K562 (cell line): ENCODE results near the gene FUNDC1. TPM values are rescaled to one million over a fixed set of nuclear protein-coding genes. Genes with fewer than 3 reads are reported as not detected.

ENCODE experiments used
- ATF3 ChIP-seq, 2 experiments: fragments of 450-650 bp in 1 of 2; sonication (generic) in 1 of 2; formaldehyde crosslinking in 1 of 2; IDR thresholded peaks in 1 of 2; conservative IDR thresholded peaks in 1 of 2; 2 replicates each; pipeline versions ENCODE4 v1.6.1 to v1.8.1; 2016 to 2023; ENCODE audit warnings: mild to moderate bottlenecking in 2 of 2, moderate library complexity in 2 of 2, inconsistent platforms in 1 of 2, missing genetic modification reagents in 1 of 2
- E2F4 ChIP-seq: sonication (generic); formaldehyde crosslinking; IDR thresholded peaks from 2 replicates; pipeline ENCODE4 v1.8.0; 2022; ENCODE audit warnings: mild to moderate bottlenecking, low read depth, missing genetic modification reagents
- GTF2B ChIP-seq: IDR thresholded peaks from 2 replicates; pipeline ENCODE4 v1.6.1; 2011; ENCODE audit not compliant: insufficient read length; ENCODE audit errors: extremely low read depth
- HIVEP1 ChIP-seq: fragments of 250-450 bp; sonication (Bioruptor Pico); IDR thresholded peaks from 2 replicates; pipeline ENCODE4 v1.4.0; 2020; ENCODE audit warnings: mild to moderate bottlenecking
- ILF3 ChIP-seq: fragments of 450-650 bp; IDR thresholded peaks from 2 replicates; pipeline ENCODE4 v1.6.1; 2018; ENCODE audit warnings: antibody characterized with exemption, mild to moderate bottlenecking, moderate library complexity, borderline replicate concordance
- MCM7 ChIP-seq, 2 experiments: fragments of 450-650 bp; IDR thresholded peaks; 2 replicates each; pipeline ENCODE4 v1.6.1; 2016 to 2018
- MGA ChIP-seq: fragments of 450-650 bp; IDR thresholded peaks from 2 replicates; pipeline ENCODE4 v1.6.1; 2016; ENCODE audit warnings: mild to moderate bottlenecking, moderate library complexity
- SMAD4 ChIP-seq: fragments of 250-450 bp; sonication (Bioruptor Pico); conservative IDR thresholded peaks from 2 replicates; pipeline ENCODE4 v1.8.0; 2021; ENCODE audit warnings: inconsistent platforms, mild to moderate bottlenecking, moderate library complexity
- TEAD2 ChIP-seq: fragments of 450-650 bp; IDR thresholded peaks from 2 replicates; pipeline ENCODE4 v1.6.1; 2016; ENCODE audit warnings: missing genetic modification characterization, control low read depth, missing compliant biosample characterization
- ZFP30 ChIP-seq: fragments of 250-450 bp; sonication (Bioruptor Pico); IDR thresholded peaks from 2 replicates; pipeline ENCODE4 v1.8.0; 2022; ENCODE audit warnings: moderate library complexity, mild to moderate bottlenecking, inconsistent platforms, borderline replicate concordance
- polyA plus RNA-seq, 8 experiments: library from polyadenylated mRNA; depleted of rRNA in 4 of 8; stranded (reverse) in 5 of 8; unstranded in 3 of 8; fragments of >200 nt; fragmentation: Nextera tagmentation in 2 of 8; fragmentation: Illumina TruSeq in 1 of 8; extraction: Ambion mirVana in 2 of 8; extraction: Trizol in 1 of 8; gene quantifications; 2 replicates each; pipeline versions ENCODE4 v1.2.1 to v1.2.3, GENCODE V29; 2011 to 2014; ENCODE audit warnings: inconsistent platforms in 1 of 8, missing spikeins in 1 of 8
- total RNA-seq, 7 experiments: library from RNA; depleted of rRNA in 6 of 7; stranded (reverse); fragments of >200 nt in 6 of 7; fragmentation: Illumina TruSeq in 2 of 7; extraction: Trizol in 2 of 7; gene quantifications; 2 replicates each; pipeline versions ENCODE4 v1.2.1 to v1.2.3, GENCODE V29; 2011 to 2021; ENCODE audit warnings: low replicate concordance in 1 of 7
- TF ChIP-seq, protein P1 (sequence below): sonication (generic); formaldehyde crosslinking; IDR thresholded peaks from 2 replicates; pipeline ENCODE4 v1.8.0; 2023; ENCODE audit warnings: mild to moderate bottlenecking, missing genetic modification reagents

FUNDC1 gene
- total and polyA plus RNA-seq, 9 of the 15 experiments (the other 6 are each of a cell fraction or from before 2014, with no cell fraction given): 15.6 to 59.1 (median 29.3) TPM

DNA sequence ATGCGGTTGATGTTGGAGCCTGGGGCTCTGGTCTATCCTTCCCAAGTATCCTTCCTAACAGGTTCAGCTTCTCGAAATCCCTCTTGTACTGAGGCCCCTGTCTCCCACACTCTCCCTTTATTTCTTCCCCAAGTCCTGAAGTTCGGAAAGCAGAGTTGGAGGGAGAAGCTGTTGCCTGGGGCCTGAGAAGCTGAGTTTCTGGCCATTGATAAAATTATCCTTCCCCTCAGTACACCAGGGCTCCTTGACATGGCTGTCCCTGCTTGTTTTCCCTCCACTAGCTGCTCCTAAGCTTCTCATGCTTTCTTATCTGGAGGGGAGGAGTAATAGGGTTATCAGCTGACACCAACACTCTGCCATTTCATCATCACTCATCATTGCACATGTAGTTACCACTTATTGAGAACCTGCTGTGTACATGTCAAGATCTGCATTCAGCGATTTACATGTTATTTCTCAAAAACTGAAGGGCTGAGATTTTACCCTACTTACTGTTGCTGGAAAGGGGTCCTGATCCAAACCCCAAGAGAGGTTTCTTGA, 58.0 kb downstream of the FUNDC1 start (continued):
- TF ChIP-seq, protein P1, sequence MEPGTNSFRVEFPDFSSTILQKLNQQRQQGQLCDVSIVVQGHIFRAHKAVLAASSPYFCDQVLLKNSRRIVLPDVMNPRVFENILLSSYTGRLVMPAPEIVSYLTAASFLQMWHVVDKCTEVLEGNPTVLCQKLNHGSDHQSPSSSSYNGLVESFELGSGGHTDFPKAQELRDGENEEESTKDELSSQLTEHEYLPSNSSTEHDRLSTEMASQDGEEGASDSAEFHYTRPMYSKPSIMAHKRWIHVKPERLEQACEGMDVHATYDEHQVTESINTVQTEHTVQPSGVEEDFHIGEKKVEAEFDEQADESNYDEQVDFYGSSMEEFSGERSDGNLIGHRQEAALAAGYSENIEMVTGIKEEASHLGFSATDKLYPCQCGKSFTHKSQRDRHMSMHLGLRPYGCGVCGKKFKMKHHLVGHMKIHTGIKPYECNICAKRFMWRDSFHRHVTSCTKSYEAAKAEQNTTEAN (CRISPR knock-in tag): no peak
- peak; percentile 73 for TF ChIP-seq MGA
- no peak for TF ChIP-seq MCM7 (IDR thresholded peaks at IDR 0.05)
- peak; percentile 96 for TF ChIP-seq ATF3 (IDR thresholded peaks at IDR 0.05)
- TF ChIP-seq ATF3 (CRISPR knock-in tag; conservative IDR thresholded peaks at IDR 0.05): peak; percentile 64; the same call in 1 of the 2 replicates
- TF ChIP-seq HIVEP1 (CRISPR knock-in tag): no peak
- TF ChIP-seq E2F4: no peak
- TF ChIP-seq ZFP30 (CRISPR knock-in tag): no peak
- no peak for TF ChIP-seq SMAD4 (CRISPR knock-in tag)
- no peak for TF ChIP-seq GTF2B
- no peak for TF ChIP-seq ILF3
- TF ChIP-seq TEAD2 (tag): no peak
